Chondrocyte (in vitro differentiated cells): ENCODE results near the gene HINT3. TPM values are rescaled to one million over a fixed set of nuclear protein-coding genes. Genes with fewer than 3 reads are reported as not detected.
A peak's percentile ranks its signal among the peaks of the same experiment; 100 is the strongest.

ENCODE experiments used
- DNase-seq: peaks from one replicate; pipeline ENCODE4 v3.0.0; 2021; ENCODE audit warnings: mixed read lengths, low spot score
- H3K27ac Mint-ChIP-seq: one replicate; pipeline ENCODE4 v1.8.0; 2021; ENCODE audit warnings: mild to moderate bottlenecking, moderate library complexity, mixed read lengths; ENCODE audit not compliant: unreplicated experiment
- H3K27me3 Mint-ChIP-seq: 2 replicates; pipeline ENCODE4 v1.8.0; 2021; ENCODE audit warnings: low read depth, mixed read lengths
- H3K36me3 Mint-ChIP-seq: 2 replicates; pipeline ENCODE4 v1.8.0; 2021; ENCODE audit warnings: low read depth, mixed read lengths
- H3K4me1 Mint-ChIP-seq: 2 replicates; pipeline ENCODE4 v1.8.0; 2021; ENCODE audit warnings: low read depth, mild to moderate bottlenecking, mixed read lengths
- H3K4me3 Mint-ChIP-seq: one replicate; pipeline ENCODE4 v1.8.0; 2021; ENCODE audit warnings: mild to moderate bottlenecking, moderate library complexity, mixed read lengths; ENCODE audit not compliant: unreplicated experiment
- H3K9me3 Mint-ChIP-seq: 2 replicates; pipeline ENCODE4 v1.8.0; 2021; ENCODE audit warnings: low read depth, mixed read lengths
- CTCF ChIP-seq: fragments of 200-600 bp; sonication (generic); IDR thresholded peaks from 2 replicates; pipeline ENCODE4 v1.5.0; 2021; ENCODE audit warnings: antibody characterized with exemption, mild to moderate bottlenecking, moderate library complexity
- total RNA-seq: library from RNA; stranded (reverse); gene quantifications from 3 replicates; pipeline ENCODE4 v1.2.1, GENCODE V29; 2021

The HINT3 gene
- total RNA-seq, 1 donor from 2014 or later, result 19.7 TPM

GRCh38 chr6:125974214-125974866 is 17.8 kb downstream of the HINT3 start:
- Mint-ChIP-seq H3K9me3 (no peaks in the 10 kb centered on the region), H3K27ac (peak overlapping the region; percentile 84), H3K27me3 (no peaks in the 10 kb centered on the region), H3K4me1 (peaks cover 11% of the 10 kb centered on the region), H3K4me3 (no peak overlapping the region), H3K36me3 (peaks cover 4% of the 10 kb centered on the region)
- no peak for DNase-seq
- TF ChIP-seq CTCF, result peak; percentile 89

GRCh38 chr6:125979101-125979500 is 22.5 kb downstream of the HINT3 start:
- Mint-ChIP-seq H3K9me3 (no peaks in the 10 kb centered on the region), H3K27me3 (no peaks in the 10 kb centered on the region), H3K4me1 (peaks cover 4% of the 10 kb centered on the region), H3K4me3 (no peak overlapping the region), H3K36me3 (no peaks in the 10 kb centered on the region), H3K27ac (no peak overlapping the region)
- no peak for DNase-seq
- no peak for TF ChIP-seq CTCF

GRCh38 chr6:125981571-125982185 is 25.1 kb downstream of the HINT3 start:
- H3K4me3 Mint-ChIP-seq, result no peak overlapping the region
- H3K4me1 Mint-ChIP-seq, result peaks cover 4% of the 10 kb centered on the region
- DNase-seq, result no peak
- no peak overlapping the region for H3K27ac Mint-ChIP-seq
- H3K36me3 Mint-ChIP-seq, result no peaks in the 10 kb centered on the region
- no peak for TF ChIP-seq CTCF
- no peaks in the 10 kb centered on the region for H3K9me3 Mint-ChIP-seq
- no peaks in the 10 kb centered on the region for H3K27me3 Mint-ChIP-seq

- Mint-ChIP-seq H3K27me3 (no peaks in the 10 kb centered on the region), H3K4me3 (no peak overlapping the region), H3K9me3 (no peaks in the 10 kb centered on the region), H3K4me1 (peaks cover 4% of the 10 kb centered on the region), H3K36me3 (no peaks in the 10 kb centered on the region), H3K27ac (no peak overlapping the region)
- no peak for TF ChIP-seq CTCF
- DNase-seq, result no peak
Measured at GRCh38 chr6:125983246-125983945, 26.8 kb downstream of the HINT3 start.

GRCh38 chr6:125984311-125984710 is 27.7 kb downstream of the HINT3 start:
- peak overlapping the region; percentile 64 for H3K27ac Mint-ChIP-seq
- H3K36me3 Mint-ChIP-seq, result no peaks in the 10 kb centered on the region
- no peak for DNase-seq
- no peak overlapping the region for H3K4me3 Mint-ChIP-seq
- peaks cover 6% of the 10 kb centered on the region for H3K4me1 Mint-ChIP-seq
- no peaks in the 10 kb centered on the region for H3K27me3 Mint-ChIP-seq
- no peak for TF ChIP-seq CTCF
- no peaks in the 10 kb centered on the region for H3K9me3 Mint-ChIP-seq
